ENCODE data around the gene METTL3. TPM values are rescaled to one million over a fixed set of nuclear protein-coding genes. Genes with fewer than 3 reads are reported as not detected.

Gene METTL3
- polyA plus RNA-seq, 3 donors = 22.7 to 29.5 (median 27.4) TPM

GRCh38 chr14:21498540-21499526, 12.3 kb downstream of the METTL3 start:
- H3K27ac ChIP-seq (ENCODE audit: low read depth, low read length) = no peak overlapping the region
- 56 to 70% (median 68%) methylated on average over 5 of the region's 5 CpGs for WGBS, 3 donors

- H3K27ac ChIP-seq (ENCODE audit: low read depth, low read length) = no peak overlapping the region
- 88 to 92% (median 89%) methylated on average over 2 of the region's 2 CpGs for WGBS, 3 donors
These were observed 14.7 kb downstream of the METTL3 start for GRCh38 chr14:21496453-21496852.

- WGBS, 3 donors = 66 to 91% (median 91%) methylated on average over 2 of the region's 2 CpGs
- no peak overlapping the region for H3K27ac ChIP-seq (ENCODE audit: low read depth, low read length)
These were observed 16.0 kb downstream of the METTL3 start for GRCh38 chr14:21494902-21495762.

- WGBS, 3 donors = 70 to 82% (median 82%) methylated on average over 1 of the region's 1 CpG
- no peak overlapping the region for H3K27ac ChIP-seq (ENCODE audit: low read depth, low read length)
These were observed 24.5 kb downstream of the METTL3 start for GRCh38 chr14:21486640-21487087.

GRCh38 chr14:21476925-21477681, 34.0 kb downstream of the METTL3 start, which contains the start of the genes RAB2B and TOX4:
Gene RAB2B, minus strand, starts transcription at chr14:21476959. Its CDS starts 87 bp downstream, at chr14:21476872.
Gene TOX4, plus strand, starts transcription at chr14:21477195. Its CDS starts 84 bp downstream, at chr14:21477279.
- 0 to 1% (median 1%) methylated on average over 49 of the region's 49 CpGs for WGBS, 3 donors
- peak within 1 kb of the TSS; percentile 86 for H3K27ac ChIP-seq (ENCODE audit: low read depth, low read length)

- 1 to 2% (median 2%) methylated on average over 27 of the region's 27 CpGs for WGBS, 3 donors
- H3K27ac ChIP-seq (ENCODE audit: low read depth, low read length) = no peak overlapping the region
These were observed 34.6 kb downstream of the METTL3 start for GRCh38 chr14:21476523-21476924.

- WGBS, 3 donors = 17 to 42% (median 41%) methylated on average over 10 of the region's 10 CpGs
- no peak overlapping the region for H3K27ac ChIP-seq (ENCODE audit: low read depth, low read length)
These were observed 35.2 kb downstream of the METTL3 start for GRCh38 chr14:21475767-21476522.

GRCh38 chr14:21467616-21468015, 43.5 kb downstream of the METTL3 start:
- WGBS, 3 donors = 71 to 79% (median 77%) methylated on average over 1 of the region's 1 CpG
- no peak overlapping the region for H3K27ac ChIP-seq (ENCODE audit: low read depth, low read length)

- WGBS, 3 donors = 0% methylated on average over 35 to 36 of the region's 36 CpGs
- peak within 1 kb of the TSS; percentile 88 for H3K27ac ChIP-seq (ENCODE audit: low read depth, low read length)
These were observed 55.0 kb downstream of the METTL3 start, which contains the start of gene CHD8 for GRCh38 chr14:21455912-21456667. Gene CHD8, minus strand, starts transcription at chr14:21456123. Its CDS starts 24,480 bp downstream, at chr14:21431643.

- peak overlapping the region; percentile 64 for H3K27ac ChIP-seq (ENCODE audit: low read depth, low read length)
- WGBS, 3 donors = 0% methylated on average over 17 of the region's 17 CpGs
These were observed 55.6 kb downstream of the METTL3 start for GRCh38 chr14:21455592-21455911.

GRCh38 chr14:21454843-21455544, 56.1 kb downstream of the METTL3 start:
- 12 to 36% (median 32%) methylated on average over 14 to 15 of the region's 15 CpGs for WGBS, 3 donors
- no peak overlapping the region for H3K27ac ChIP-seq (ENCODE audit: low read depth, low read length)

GRCh38 chr14:21449899-21450216, 61.3 kb downstream of the METTL3 start:
- WGBS, 3 donors = 81 to 91% (median 89%) methylated on average over 1 of the region's 1 CpG

More at GRCh38 chr14:21449899-21450216, 61.3 kb downstream of the METTL3 start:
- no peak overlapping the region for H3K27ac ChIP-seq (ENCODE audit: low read depth, low read length)

Other genes starting within 250 kb of the METTL3 start
- 100 to 1,000 TPM; 263 to 524 (median 375) TPM for gene HNRNPC, start 241.9 kb downstream of the METTL3 start, polyA plus RNA-seq
- gene RPGRIP1, start 231.3 kb downstream of the METTL3 start, polyA plus RNA-seq = under 1 TPM; 0.07 to 0.45 (median 0.15) TPM
- 10 to 100 TPM; 20.4 to 53.6 (median 43.4) TPM for gene SUPT16H, start 127.3 kb downstream of the METTL3 start, polyA plus RNA-seq
- gene CHD8, start 55.2 kb downstream of the METTL3 start, polyA plus RNA-seq = 10 to 100 TPM; 11.5 to 21.1 (median 20.7) TPM
- 10 to 100 TPM in 2 of 3 donors, 1 to 10 TPM in 1; 5.5 to 17.5 (median 15.3) TPM for gene RAB2B, start 34.4 kb downstream of the METTL3 start, polyA plus RNA-seq
- gene TOX4, start 34.1 kb downstream of the METTL3 start, polyA plus RNA-seq = 10 to 100 TPM; 19.3 to 44.7 (median 23.2) TPM
- 1 to 10 TPM; 1.1 to 6.6 (median 2.0) TPM for gene SALL2, start 15.0 kb upstream of the METTL3 start, polyA plus RNA-seq
- gene OR10G3, start 68.7 kb upstream of the METTL3 start, polyA plus RNA-seq = under 1 TPM in 1 of 3 donors, not detected in 2; 0.22 TPM
- not detected for gene OR10G2, start 123.6 kb upstream of the METTL3 start, polyA plus RNA-seq
- not detected for gene OR4E2, start 142.5 kb upstream of the METTL3 start, polyA plus RNA-seq
- gene OR4E1, start 162.5 kb upstream of the METTL3 start, polyA plus RNA-seq = not detected

All from adipose tissue (tissue), 3 donors.